Glutamatergic neuron (in vitro differentiated cells): Measurements from ENCODE around the gene SURF2. TPM values are rescaled to one million over a fixed set of nuclear protein-coding genes. Genes with fewer than 3 reads are reported as not detected.
A peak's percentile ranks its signal among the peaks of the same experiment; 100 is the strongest.

ENCODE experiments used
- DNase-seq: peaks from one replicate; pipeline ENCODE4 v3.0.0; 2022
- H3K27ac Mint-ChIP-seq: one replicate; pipeline ENCODE4 v1.8.0; 2020; ENCODE audit warnings: mild to moderate bottlenecking, mixed read lengths, inconsistent platforms; ENCODE audit not compliant: unreplicated experiment
- H3K27me3 Mint-ChIP-seq: one replicate; pipeline ENCODE4 v1.8.0; 2020; ENCODE audit warnings: mild to moderate bottlenecking, moderate library complexity, mixed read lengths, inconsistent platforms; ENCODE audit not compliant: unreplicated experiment
- H3K36me3 Mint-ChIP-seq: one replicate; pipeline ENCODE4 v1.8.0; 2020; ENCODE audit warnings: mild to moderate bottlenecking, mixed read lengths, inconsistent platforms; ENCODE audit not compliant: unreplicated experiment
- H3K4me1 Mint-ChIP-seq: one replicate; pipeline ENCODE4 v1.8.0; 2020; ENCODE audit warnings: mild to moderate bottlenecking, low read depth, mixed read lengths, inconsistent platforms; ENCODE audit not compliant: unreplicated experiment
- H3K4me3 Mint-ChIP-seq: one replicate; pipeline ENCODE4 v1.8.0; 2020; ENCODE audit warnings: mild to moderate bottlenecking, mixed read lengths, inconsistent platforms; ENCODE audit not compliant: unreplicated experiment
- H3K9me3 Mint-ChIP-seq: one replicate; pipeline ENCODE4 v1.8.0; 2020; ENCODE audit warnings: mild to moderate bottlenecking, moderate library complexity, mixed read lengths, inconsistent platforms; ENCODE audit not compliant: unreplicated experiment
- total RNA-seq: library from RNA; stranded (reverse); fragmentation: NEBNext Ultra II Directional; extraction: Animal tissue kit (Norgen Biotek cat#: 25700); gene quantifications from one replicate; pipeline ENCODE4 v1.2.1, GENCODE V29; 2021; ENCODE audit not compliant: unreplicated experiment
- TF ChIP-seq, protein P1 (sequence below): fragments of 200-600 bp; sonication (generic); IDR thresholded peaks from one replicate; pipeline ENCODE4 v1.5.0; 2021; ENCODE audit not compliant: partially characterized antibody, unreplicated experiment

Gene SURF2
- total RNA-seq, 1 donor from 2014 or later = 24.0 TPM

DNA sequence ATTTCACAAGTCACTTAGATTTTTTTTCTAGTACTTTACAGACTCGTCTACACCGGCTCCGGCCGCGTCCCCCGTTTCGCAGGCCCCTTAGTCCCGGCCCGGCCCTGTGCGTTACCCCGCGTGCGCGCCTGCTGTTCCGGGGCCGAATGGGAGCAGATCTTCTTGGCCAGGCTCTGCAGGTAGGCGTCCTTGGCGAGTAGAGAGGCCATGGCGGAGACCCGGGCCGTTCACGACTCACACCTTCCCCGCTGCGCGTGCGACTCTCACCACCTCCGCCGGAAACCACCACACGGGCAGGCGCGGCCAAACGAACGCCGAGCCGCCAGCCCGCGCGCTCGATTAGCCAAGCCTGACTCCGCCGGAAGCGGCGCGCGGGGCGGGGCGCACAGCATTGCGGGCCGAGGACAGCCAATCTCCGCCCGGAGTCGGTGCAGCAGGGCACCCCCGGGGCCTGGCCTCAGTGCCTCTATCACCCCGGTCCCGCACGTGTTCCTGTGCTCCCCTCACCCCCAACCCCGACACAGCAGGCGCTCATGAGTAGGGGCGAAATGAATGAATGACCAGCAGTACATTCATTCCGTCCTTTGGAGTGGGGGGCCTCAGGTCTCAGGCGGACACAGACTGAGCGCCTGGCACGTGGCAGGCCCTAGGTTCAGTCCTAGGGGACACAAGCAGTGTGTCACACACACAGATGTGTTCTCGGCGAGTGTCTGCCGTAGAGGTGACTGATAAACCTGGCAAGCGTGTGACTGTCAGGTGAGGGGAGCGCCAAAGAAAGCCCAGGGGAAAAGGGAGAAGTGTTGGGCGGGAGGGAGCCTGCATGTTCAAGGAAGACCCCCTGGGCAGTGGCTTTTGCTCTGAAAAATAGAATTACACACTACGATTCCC lies 20.2 kb upstream of the SURF2 start, which contains the start of gene SURF6:
SURF6 (minus strand) TSS at position 265 of the 888 bp plus-strand sequence; CDS start at position 209, 56 bp downstream.
- H3K36me3 Mint-ChIP-seq = peaks cover 4% of the 10 kb centered on the region
- TF ChIP-seq, protein P1, sequence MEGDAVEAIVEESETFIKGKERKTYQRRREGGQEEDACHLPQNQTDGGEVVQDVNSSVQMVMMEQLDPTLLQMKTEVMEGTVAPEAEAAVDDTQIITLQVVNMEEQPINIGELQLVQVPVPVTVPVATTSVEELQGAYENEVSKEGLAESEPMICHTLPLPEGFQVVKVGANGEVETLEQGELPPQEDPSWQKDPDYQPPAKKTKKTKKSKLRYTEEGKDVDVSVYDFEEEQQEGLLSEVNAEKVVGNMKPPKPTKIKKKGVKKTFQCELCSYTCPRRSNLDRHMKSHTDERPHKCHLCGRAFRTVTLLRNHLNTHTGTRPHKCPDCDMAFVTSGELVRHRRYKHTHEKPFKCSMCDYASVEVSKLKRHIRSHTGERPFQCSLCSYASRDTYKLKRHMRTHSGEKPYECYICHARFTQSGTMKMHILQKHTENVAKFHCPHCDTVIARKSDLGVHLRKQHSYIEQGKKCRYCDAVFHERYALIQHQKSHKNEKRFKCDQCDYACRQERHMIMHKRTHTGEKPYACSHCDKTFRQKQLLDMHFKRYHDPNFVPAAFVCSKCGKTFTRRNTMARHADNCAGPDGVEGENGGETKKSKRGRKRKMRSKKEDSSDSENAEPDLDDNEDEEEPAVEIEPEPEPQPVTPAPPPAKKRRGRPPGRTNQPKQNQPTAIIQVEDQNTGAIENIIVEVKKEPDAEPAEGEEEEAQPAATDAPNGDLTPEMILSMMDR = no peak
- H3K4me3 Mint-ChIP-seq = peak within 1 kb of the TSS; percentile 97
- H3K9me3 Mint-ChIP-seq = peaks cover 4% of the 10 kb centered on the region
- DNase-seq = peak; percentile 95
- H3K27ac Mint-ChIP-seq = peak within 1 kb of the TSS; percentile 62
- H3K4me1 Mint-ChIP-seq = peaks cover 2% of the 10 kb centered on the region
- peaks cover 6% of the 10 kb centered on the region for H3K27me3 Mint-ChIP-seq

DNA sequence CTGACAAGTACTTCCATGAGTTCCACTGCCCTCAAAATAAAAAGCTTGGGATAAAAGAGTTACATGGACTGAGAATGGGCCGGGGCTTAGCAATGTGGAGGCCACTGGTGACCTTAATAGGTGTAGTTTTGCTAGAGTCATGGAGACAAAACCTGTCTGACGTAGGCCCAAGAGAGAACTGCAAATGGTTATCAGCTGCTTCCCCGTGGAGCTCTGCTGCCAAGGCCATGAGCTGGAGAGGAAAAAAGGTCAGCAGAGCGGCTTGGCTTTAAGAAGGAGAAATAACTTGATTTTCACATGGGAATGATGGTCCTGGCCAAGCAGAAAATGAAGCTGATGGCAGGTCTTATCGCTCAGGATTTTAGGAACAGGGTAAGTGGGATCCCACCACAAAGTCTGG lies 16.7 kb upstream of the SURF2 start:
- TF ChIP-seq, protein P1 = no peak
- peaks cover 8% of the 10 kb centered on the region for H3K27me3 Mint-ChIP-seq
- peaks cover 3% of the 10 kb centered on the region for H3K4me1 Mint-ChIP-seq
- H3K36me3 Mint-ChIP-seq = no peaks in the 10 kb centered on the region
- H3K27ac Mint-ChIP-seq = no peak overlapping the region
- no peak overlapping the region for H3K4me3 Mint-ChIP-seq
- H3K9me3 Mint-ChIP-seq = peaks cover 5% of the 10 kb centered on the region
- DNase-seq = no peak

DNA sequence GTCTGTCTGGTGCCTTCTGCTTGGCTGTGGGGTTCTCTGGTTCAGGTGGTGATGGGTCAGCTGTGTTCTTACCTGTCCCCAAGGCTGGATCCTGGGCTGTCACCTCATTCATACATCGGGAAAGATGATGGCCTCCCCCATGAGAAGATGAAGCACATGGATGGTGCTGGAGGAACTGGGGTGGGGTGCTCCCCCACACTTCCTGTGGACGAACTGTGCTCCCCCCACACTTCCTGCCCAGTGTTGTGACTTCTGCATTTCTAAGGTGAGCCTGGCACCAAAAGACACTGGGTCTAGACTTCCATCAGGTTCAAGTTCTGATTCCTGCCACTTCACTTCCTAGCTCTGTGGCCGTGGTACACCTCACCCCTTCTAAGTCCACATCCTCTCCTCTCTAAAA lies 16.1 kb upstream of the SURF2 start:
- DNase-seq = no peak
- H3K27me3 Mint-ChIP-seq = peaks cover 8% of the 10 kb centered on the region
- H3K4me3 Mint-ChIP-seq = no peak overlapping the region
- peaks cover 1% of the 10 kb centered on the region for H3K4me1 Mint-ChIP-seq
- no peaks in the 10 kb centered on the region for H3K36me3 Mint-ChIP-seq
- peaks cover 4% of the 10 kb centered on the region for H3K9me3 Mint-ChIP-seq
- H3K27ac Mint-ChIP-seq = no peak overlapping the region
- TF ChIP-seq, protein P1 = no peak

- Mint-ChIP-seq H3K4me1 (peaks cover 1% of the 10 kb centered on the region), H3K36me3 (no peaks in the 10 kb centered on the region), H3K27ac (peak overlapping the region; percentile 70), H3K9me3 (peaks cover 2% of the 10 kb centered on the region), H3K4me3 (no peak overlapping the region), H3K27me3 (peaks cover 3% of the 10 kb centered on the region)
- TF ChIP-seq, protein P1 = no peak
- no peak for DNase-seq
These were observed 15.4 kb upstream of the SURF2 start for GRCh38 chr9:133340916-133341315.
